ENCODE results near the gene DALRD3.

DALRD3 gene

DNA sequence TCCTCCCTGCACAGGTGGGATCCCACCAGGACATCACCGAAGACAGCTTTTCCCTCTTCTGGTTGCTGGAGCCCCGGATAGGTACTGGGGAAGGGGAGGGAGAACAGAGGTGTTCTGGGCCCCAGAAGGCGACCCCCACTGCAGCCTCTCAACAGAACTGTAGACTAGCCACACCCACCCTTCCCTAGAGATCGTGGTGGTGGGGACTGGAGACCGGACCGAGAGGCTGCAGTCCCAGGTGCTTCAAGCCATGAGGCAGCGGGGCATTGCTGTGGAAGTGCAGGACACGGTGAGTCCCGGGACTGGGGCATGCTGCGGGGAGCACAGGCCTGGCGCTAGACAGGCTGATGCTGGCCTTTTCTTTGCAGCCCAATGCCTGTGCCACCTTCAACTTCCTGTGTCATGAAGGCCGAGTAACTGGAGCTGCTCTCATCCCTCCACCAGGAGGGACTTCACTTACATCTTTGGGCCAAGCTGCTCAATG lies 4.3 kb upstream of the DALRD3 start:
- in situ Hi-C loops (cut with HindIII; ENCODE audit: low sequenced_read_pairs) = no loop called here
- peak overlapping the region; percentile 86 for H3K4me3 ChIP-seq (ENCODE audit: low read depth, low read length)
- TF ChIP-seq, protein P1, sequence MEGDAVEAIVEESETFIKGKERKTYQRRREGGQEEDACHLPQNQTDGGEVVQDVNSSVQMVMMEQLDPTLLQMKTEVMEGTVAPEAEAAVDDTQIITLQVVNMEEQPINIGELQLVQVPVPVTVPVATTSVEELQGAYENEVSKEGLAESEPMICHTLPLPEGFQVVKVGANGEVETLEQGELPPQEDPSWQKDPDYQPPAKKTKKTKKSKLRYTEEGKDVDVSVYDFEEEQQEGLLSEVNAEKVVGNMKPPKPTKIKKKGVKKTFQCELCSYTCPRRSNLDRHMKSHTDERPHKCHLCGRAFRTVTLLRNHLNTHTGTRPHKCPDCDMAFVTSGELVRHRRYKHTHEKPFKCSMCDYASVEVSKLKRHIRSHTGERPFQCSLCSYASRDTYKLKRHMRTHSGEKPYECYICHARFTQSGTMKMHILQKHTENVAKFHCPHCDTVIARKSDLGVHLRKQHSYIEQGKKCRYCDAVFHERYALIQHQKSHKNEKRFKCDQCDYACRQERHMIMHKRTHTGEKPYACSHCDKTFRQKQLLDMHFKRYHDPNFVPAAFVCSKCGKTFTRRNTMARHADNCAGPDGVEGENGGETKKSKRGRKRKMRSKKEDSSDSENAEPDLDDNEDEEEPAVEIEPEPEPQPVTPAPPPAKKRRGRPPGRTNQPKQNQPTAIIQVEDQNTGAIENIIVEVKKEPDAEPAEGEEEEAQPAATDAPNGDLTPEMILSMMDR (IDR thresholded peaks at IDR 0.05; ENCODE audit: low read depth, low read length) = no peak
- no peak for DNase-seq (ENCODE audit: low read depth, low spot score)

- peak; percentile 95 for DNase-seq (ENCODE audit: low read depth, low spot score)
- peak within 1 kb of the TSS; percentile 86 for H3K4me3 ChIP-seq (ENCODE audit: low read depth, low read length)
- in situ Hi-C loops (cut with HindIII; ENCODE audit: low sequenced_read_pairs) = no loop called here
- TF ChIP-seq, protein P1 (IDR thresholded peaks at IDR 0.05; ENCODE audit: low read depth, low read length) = peak; percentile 86
These were observed 3.7 kb upstream of the DALRD3 start, which contains the start of gene NDUFAF3 for GRCh38 chr3:49021813-49022687. NDUFAF3 (plus strand) TSS chr3:49022121; CDS start chr3:49022145, 24 bp downstream.

- TF ChIP-seq, protein P1 (IDR thresholded peaks at IDR 0.05; ENCODE audit: low read depth, low read length) = no peak
- in situ Hi-C loops (cut with HindIII; ENCODE audit: low sequenced_read_pairs) = no loop called here
- peak overlapping the region; percentile 86 for H3K4me3 ChIP-seq (ENCODE audit: low read depth, low read length)
- DNase-seq (ENCODE audit: low read depth, low spot score) = peak; percentile 98
These were observed 2.9 kb upstream of the DALRD3 start for GRCh38 chr3:49021213-49021812.

GRCh38 chr3:49020330-49021212 lies 2.2 kb upstream of the DALRD3 start:
- no peak for DNase-seq (ENCODE audit: low read depth, low spot score)
- in situ Hi-C loops (cut with HindIII; ENCODE audit: low sequenced_read_pairs) = no loop called here
- peak overlapping the region; percentile 86 for H3K4me3 ChIP-seq (ENCODE audit: low read depth, low read length)
- TF ChIP-seq, protein P1 (IDR thresholded peaks at IDR 0.05; ENCODE audit: low read depth, low read length) = no peak

GRCh38 chr3:49019941-49020329 lies 1.6 kb upstream of the DALRD3 start:
- peak overlapping the region; percentile 86 for H3K4me3 ChIP-seq (ENCODE audit: low read depth, low read length)
- TF ChIP-seq, protein P1 (IDR thresholded peaks at IDR 0.05; ENCODE audit: low read depth, low read length) = no peak
- no peak for DNase-seq (ENCODE audit: low read depth, low spot score)
- in situ Hi-C loops (cut with HindIII; ENCODE audit: low sequenced_read_pairs) = no loop called here

- no peak for DNase-seq (ENCODE audit: low read depth, low spot score)
- TF ChIP-seq, protein P1 (IDR thresholded peaks at IDR 0.05; ENCODE audit: low read depth, low read length) = no peak
- in situ Hi-C loops (cut with HindIII; ENCODE audit: low sequenced_read_pairs) = no loop called here
- H3K4me3 ChIP-seq (ENCODE audit: low read depth, low read length) = peak overlapping the region; percentile 74
These were observed 277 bp upstream of the DALRD3 start for GRCh38 chr3:49018707-49019006.

Data from astrocyte of the spinal cord (primary cell).